ENCODE results near the gene SSH3.

GRCh38 chr11:67261640-67261945 lies 41.7 kb upstream of the SSH3 start:
- TF ChIP-seq CTCF (IDR thresholded peaks at IDR 0.05), result peak in 2 of 12 donors; percentile 11 to 33
- TF ChIP-seq POLR2A (IDR thresholded peaks at IDR 0.05), result no peak
